ENCODE measurements around the gene NES. TPM values are rescaled to one million over a fixed set of nuclear protein-coding genes. Genes with fewer than 3 reads are reported as not detected.
"Not testable (repeated sequence)": the region's sequence is repeated elsewhere in the genome, so short reads cannot be mapped to it uniquely, and the experiment has no call there.

NES gene
- polyA plus RNA-seq, 4 donors, result 0.22 to 17.9 (median 6.4) TPM

DNA sequence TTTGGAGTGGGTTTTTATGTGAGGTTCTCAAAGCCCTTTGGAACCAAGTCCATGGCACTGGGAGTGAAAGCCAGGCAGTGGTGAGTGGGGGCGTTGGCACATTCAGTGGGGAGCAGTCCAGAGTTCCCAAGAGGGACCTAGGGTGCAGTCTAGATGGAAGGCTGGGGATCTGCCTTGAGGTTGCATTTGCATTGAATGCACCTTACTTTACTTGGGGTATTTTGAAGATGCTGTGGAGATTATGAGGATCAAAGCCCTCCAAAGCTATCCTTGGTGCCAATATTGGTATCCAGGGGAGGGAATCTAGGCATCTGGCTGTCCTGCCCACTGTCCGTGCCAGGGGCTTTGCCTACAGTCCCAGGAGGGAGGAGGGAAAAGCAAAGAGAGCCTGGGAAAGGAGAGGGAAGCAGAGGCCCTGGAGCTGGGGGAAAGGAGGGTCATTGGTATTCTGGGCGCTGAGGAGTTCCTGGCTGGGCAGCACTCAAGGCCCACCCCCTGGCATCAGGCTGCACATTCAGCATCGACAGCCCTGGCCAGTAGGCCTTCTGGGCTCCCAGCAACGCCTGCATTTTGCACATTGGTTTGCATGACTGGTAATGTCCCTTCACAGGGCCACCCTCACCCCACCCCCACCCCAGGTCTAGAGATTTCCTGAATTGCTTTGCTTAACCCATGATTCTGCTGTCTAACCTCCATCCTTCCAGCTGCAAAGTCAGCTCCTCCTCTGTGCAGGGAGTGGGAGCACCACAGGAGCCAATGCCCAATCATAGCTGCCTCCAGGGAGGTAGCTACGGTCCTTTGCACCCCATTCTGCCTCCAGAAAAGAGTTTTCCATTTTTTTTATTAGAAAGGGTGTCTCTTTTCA is 36.1 kb downstream of the NES start:
- H3K9me3 ChIP-seq (ENCODE audit: control insufficient read depth in 2 of 2, insufficient read depth in 1 of 2, low read depth in 1 of 2, low read length in 1 of 2), result no peaks in the 10 kb centered on the region
- H3K36me3 ChIP-seq (ENCODE audit: control insufficient read depth in 3 of 3, insufficient read depth in 2 of 3, low read depth in 1 of 3, low read length in 3 of 3), result peaks cover 0 to 19% (median 3%) of the 10 kb centered on the region in 3 donors
- peaks cover 0 to 15% (median 0%) of the 10 kb centered on the region in 3 donors for H3K4me1 ChIP-seq (ENCODE audit: control insufficient read depth in 3 of 3, insufficient read depth in 2 of 3, low read depth in 1 of 3, low read length in 2 of 3)
- no peak for DNase-seq
- 37 to 47% (median 37%) methylated on average over 6 of the region's 6 CpGs for WGBS, 3 donors
- H3K27ac ChIP-seq (ENCODE audit: low read depth in 1 of 3, low read length in 2 of 3), result no peak overlapping the region
- FAIRE-seq, result no peak
- H3K4me3 ChIP-seq (ENCODE audit: low read depth in 1 of 3, low read length in 3 of 3), result peak overlapping the region in 1 of 3 donors; percentile 0
- H3K27me3 ChIP-seq (ENCODE audit: control insufficient read depth in 3 of 3, insufficient read depth in 3 of 3, low read length in 3 of 3), result peaks cover 3 to 68% (median 26%) of the 10 kb centered on the region in 3 donors

DNA sequence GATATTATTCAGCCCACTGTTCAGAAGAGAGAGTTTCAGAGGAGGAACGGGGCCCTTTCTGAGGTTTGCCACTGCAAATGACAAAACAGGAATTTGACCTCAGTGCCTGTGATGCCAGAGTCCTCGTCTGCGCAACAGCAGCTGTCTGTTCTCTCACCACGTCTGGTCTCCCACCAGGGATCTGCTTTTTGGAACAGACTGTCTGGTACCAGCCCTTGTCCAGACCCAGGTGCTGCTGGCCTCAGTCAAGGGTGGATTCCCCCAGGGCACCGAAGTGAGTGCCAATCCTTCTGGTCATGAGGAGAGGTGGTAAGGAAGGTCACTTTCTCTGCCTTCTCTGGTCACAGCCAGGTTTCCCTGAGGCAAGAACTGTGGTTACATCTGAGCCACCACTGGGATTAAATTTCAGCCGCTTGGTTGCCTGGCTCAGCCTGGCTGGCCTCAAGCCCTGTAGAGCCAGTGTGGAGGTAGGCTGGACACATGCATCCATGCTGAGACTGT is 37.6 kb downstream of the NES start:
- Histone ChIP-seq H3K9me3 (ENCODE audit: control insufficient read depth in 2 of 2, insufficient read depth in 1 of 2, low read depth in 1 of 2, low read length in 1 of 2) (no peaks in the 10 kb centered on the region), H3K27ac (ENCODE audit: low read depth in 1 of 3, low read length in 2 of 3) (no peak overlapping the region), H3K4me3 (ENCODE audit: low read depth in 1 of 3, low read length in 3 of 3) (no peak overlapping the region), H3K4me1 (ENCODE audit: control insufficient read depth in 3 of 3, insufficient read depth in 2 of 3, low read depth in 1 of 3, low read length in 2 of 3) (peaks cover 0 to 15% (median 0%) of the 10 kb centered on the region in 3 donors), H3K27me3 (ENCODE audit: control insufficient read depth in 3 of 3, insufficient read depth in 3 of 3, low read length in 3 of 3) (peaks cover 3 to 73% (median 22%) of the 10 kb centered on the region in 3 donors), H3K36me3 (ENCODE audit: control insufficient read depth in 3 of 3, insufficient read depth in 2 of 3, low read depth in 1 of 3, low read length in 3 of 3) (peaks cover 0 to 12% (median 0%) of the 10 kb centered on the region in 3 donors)
- 23 to 50% (median 26%) methylated on average over 6 of the region's 6 CpGs for WGBS, 3 donors
- no peak for DNase-seq
- no peak for FAIRE-seq

DNA sequence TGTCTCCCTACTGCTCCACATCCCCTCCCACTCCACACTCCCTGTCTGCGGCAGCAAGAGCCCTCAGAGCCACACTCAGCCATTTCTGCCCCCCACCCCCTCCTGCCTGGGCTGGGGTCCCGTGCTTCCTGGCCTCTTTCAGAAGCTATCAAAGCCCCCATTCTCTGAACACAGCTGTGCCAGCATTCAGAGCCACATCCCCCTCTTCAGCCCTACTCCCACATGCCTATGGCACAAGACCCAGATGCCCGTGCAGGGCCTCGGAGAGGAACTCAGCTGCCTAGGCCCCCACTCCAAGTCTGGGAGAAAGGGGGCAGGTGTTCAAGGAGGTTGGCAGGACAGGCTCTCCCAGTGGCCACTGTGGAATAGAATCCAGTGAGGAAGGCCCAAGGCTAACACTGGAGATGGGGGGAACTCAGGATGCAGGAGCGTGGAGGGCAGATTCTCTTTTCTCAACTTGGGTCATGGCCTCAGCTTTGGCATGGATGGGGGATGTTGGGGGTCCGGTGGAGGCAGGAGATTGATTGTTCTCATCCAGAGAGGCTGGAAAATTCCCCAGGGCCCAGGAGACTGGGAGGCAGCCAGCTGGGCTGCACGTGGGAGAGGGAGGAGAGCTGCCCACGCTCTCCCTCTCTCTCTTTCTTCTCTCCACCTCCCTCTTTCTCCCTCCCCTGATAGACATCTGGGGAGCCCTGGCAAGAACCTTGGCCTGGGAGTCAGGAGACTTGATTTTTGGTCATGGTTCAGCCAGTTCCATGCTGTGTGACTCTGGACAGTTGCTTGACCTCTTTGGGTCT is 38.8 kb downstream of the NES start:
- FAIRE-seq (no peak), DNase-seq (no peak)
- no peak overlapping the region for H3K4me3 ChIP-seq (ENCODE audit: low read depth in 1 of 3, low read length in 3 of 3)
- H3K4me1 ChIP-seq (ENCODE audit: control insufficient read depth in 3 of 3, insufficient read depth in 2 of 3, low read depth in 1 of 3, low read length in 2 of 3), result peaks cover 0 to 15% (median 0%) of the 10 kb centered on the region in 3 donors
- H3K36me3 ChIP-seq (ENCODE audit: control insufficient read depth in 3 of 3, insufficient read depth in 2 of 3, low read depth in 1 of 3, low read length in 3 of 3), result peaks cover 0 to under 1% (median 0%) of the 10 kb centered on the region in 3 donors
- no peaks in the 10 kb centered on the region for H3K9me3 ChIP-seq (ENCODE audit: control insufficient read depth in 2 of 2, insufficient read depth in 1 of 2, low read depth in 1 of 2, low read length in 1 of 2)
- no peak overlapping the region for H3K27ac ChIP-seq (ENCODE audit: low read depth in 1 of 3, low read length in 2 of 3)
- peaks cover 3 to 83% (median 21%) of the 10 kb centered on the region in 3 donors for H3K27me3 ChIP-seq (ENCODE audit: control insufficient read depth in 3 of 3, insufficient read depth in 3 of 3, low read length in 3 of 3)
- WGBS, 3 donors, result 43 to 52% (median 49%) methylated on average over 8 of the region's 8 CpGs

DNA sequence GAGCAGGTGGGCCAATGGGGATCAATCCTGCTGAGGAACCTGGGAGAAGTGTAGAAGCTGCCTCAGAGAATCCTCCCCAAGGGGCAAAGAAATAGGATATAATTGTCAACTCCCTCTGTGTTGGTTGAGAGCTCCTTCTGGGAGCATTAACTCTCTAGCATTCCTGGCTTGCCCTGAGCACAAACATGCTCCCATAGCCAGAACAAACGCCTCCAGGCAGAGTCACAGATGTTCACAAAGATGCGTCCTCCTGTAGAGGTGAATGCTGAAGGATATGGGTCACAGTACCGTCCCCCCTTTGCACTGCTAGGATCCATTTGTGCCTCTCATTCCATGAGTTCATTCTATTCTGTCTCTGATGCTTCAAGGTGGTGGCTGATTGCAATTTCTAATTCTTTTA is 44.9 kb downstream of the NES start:
- Histone ChIP-seq H3K27me3 (ENCODE audit: control insufficient read depth in 3 of 3, insufficient read depth in 3 of 3, low read length in 3 of 3) (peaks cover 0 to 60% (median 7%) of the 10 kb centered on the region in 3 donors), H3K4me1 (ENCODE audit: control insufficient read depth in 3 of 3, insufficient read depth in 2 of 3, low read depth in 1 of 3, low read length in 2 of 3) (no peaks in the 10 kb centered on the region), H3K4me3 (ENCODE audit: low read depth in 1 of 3, low read length in 3 of 3) (no peak overlapping the region), H3K9me3 (ENCODE audit: control insufficient read depth in 2 of 2, insufficient read depth in 1 of 2, low read depth in 1 of 2, low read length in 1 of 2) (no peaks in the 10 kb centered on the region), H3K27ac (ENCODE audit: low read depth in 1 of 3, low read length in 2 of 3) (no peak overlapping the region), H3K36me3 (ENCODE audit: control insufficient read depth in 3 of 3, insufficient read depth in 2 of 3, low read depth in 1 of 3, low read length in 3 of 3) (no peaks in the 10 kb centered on the region)
- WGBS, 3 donors, result 52 to 65% (median 58%) methylated on average over 3 of the region's 3 CpGs
- DNase-seq (no peak), FAIRE-seq (no peak)

DNA sequence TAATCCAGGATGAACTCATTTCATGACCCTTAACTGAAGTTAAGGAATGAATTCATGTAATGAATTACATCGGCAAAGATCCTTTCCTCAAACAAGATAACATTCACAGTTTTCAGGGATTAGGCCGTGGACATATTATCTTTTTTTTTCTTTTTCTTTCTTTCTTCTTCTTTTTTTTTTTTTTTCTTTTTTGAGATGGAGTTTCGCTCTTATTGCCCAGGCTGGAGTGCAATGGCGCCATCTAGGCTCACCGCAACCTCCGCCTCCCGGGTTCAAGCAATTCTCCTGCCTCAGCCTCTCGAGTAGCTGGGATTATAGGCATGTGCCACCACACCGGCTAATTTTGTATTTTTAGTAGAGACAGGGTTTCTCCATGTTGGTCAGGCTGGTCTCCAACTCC is 46.1 kb downstream of the NES start:
- H3K36me3 ChIP-seq (ENCODE audit: control insufficient read depth in 3 of 3, insufficient read depth in 2 of 3, low read depth in 1 of 3, low read length in 3 of 3); H3K9me3 ChIP-seq (ENCODE audit: control insufficient read depth in 2 of 2, insufficient read depth in 1 of 2, low read depth in 1 of 2, low read length in 1 of 2); H3K4me3 ChIP-seq (ENCODE audit: low read depth in 1 of 3, low read length in 3 of 3); DNase-seq; FAIRE-seq; H3K4me1 ChIP-seq (ENCODE audit: control insufficient read depth in 3 of 3, insufficient read depth in 2 of 3, low read depth in 1 of 3, low read length in 2 of 3); H3K27ac ChIP-seq (ENCODE audit: low read depth in 1 of 3, low read length in 2 of 3): not testable (repeated sequence)
- WGBS, 3 donors, result 49 to 50% (median 49%) methylated on average over 9 of the region's 9 CpGs
- H3K27me3 ChIP-seq (ENCODE audit: control insufficient read depth in 3 of 3, insufficient read depth in 3 of 3, low read length in 3 of 3), result peaks cover 0 to 57% (median 6%) of the 10 kb centered on the region in 3 donors

DNA sequence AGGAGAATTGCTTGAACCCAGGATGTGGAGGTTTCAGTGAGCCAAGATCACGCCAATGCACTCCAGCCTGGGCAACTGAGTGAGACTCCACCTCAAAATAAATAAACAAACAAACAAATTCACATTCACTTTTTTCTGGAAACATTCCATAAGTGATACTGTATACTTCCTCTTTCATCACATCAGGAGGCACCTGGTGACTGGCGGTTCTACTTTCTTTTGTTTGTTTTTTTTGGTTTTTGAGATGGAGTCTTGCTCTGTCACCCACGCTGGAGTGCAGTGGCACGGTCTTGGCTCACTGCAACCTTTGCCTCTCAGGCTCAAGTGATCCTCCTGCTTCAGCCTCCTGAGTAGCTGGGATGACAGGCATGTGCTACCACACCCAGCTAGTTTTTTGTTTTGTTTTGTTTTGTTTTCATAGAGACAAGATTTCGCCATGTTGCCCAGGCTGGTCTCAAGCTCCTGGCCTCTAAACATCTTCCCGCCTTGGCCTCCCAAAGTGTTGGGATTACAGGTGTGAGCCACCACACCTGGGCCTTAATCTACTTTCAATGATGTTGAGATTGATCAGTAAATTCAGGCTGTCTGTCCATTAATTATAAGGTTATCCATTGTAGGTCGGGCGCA is 47.3 kb downstream of the NES start:
- Histone ChIP-seq H3K27ac (ENCODE audit: low read depth in 1 of 3, low read length in 2 of 3) (no peak overlapping the region), H3K9me3 (ENCODE audit: control insufficient read depth in 2 of 2, insufficient read depth in 1 of 2, low read depth in 1 of 2, low read length in 1 of 2) (no peaks in the 10 kb centered on the region), H3K27me3 (ENCODE audit: control insufficient read depth in 3 of 3, insufficient read depth in 3 of 3, low read length in 3 of 3) (peaks cover 0 to 63% (median 10%) of the 10 kb centered on the region in 3 donors), H3K36me3 (ENCODE audit: control insufficient read depth in 3 of 3, insufficient read depth in 2 of 3, low read depth in 1 of 3, low read length in 3 of 3) (no peaks in the 10 kb centered on the region), H3K4me1 (ENCODE audit: control insufficient read depth in 3 of 3, insufficient read depth in 2 of 3, low read depth in 1 of 3, low read length in 2 of 3) (peaks cover 0 to 19% (median 5%) of the 10 kb centered on the region in 3 donors), H3K4me3 (ENCODE audit: low read depth in 1 of 3, low read length in 3 of 3) (no peak overlapping the region)
- no peak for FAIRE-seq
- 53 to 75% (median 62%) methylated on average over 8 of the region's 8 CpGs for WGBS, 3 donors
- no peak for DNase-seq

DNA sequence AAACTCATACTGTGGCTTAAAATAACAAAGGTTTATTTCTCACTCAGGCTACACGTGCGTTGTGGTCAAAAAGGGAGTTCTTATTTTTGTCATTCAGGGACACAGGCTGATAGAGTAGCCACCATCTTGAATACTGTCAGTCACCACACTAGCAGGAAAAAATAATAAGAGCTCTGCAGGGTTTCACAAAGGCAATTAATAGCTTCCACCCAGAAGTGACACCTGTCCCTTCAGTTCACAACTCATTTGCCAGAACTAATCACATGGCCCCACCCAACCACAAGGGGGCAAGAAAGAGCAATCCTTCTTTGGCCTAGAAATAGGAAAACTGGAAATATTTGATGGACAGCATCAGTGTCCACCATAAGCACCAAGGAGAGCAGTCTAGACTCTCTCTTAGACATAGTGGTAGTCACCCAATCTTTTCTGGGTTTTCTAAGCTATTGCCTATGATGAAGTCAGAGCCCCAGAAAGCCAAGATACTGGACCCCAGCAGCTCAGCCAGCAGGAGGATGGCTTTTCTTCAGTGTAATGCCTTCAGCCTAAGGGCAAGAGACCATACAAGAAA is 49.8 kb downstream of the NES start:
- FAIRE-seq, result no peak
- no peak overlapping the region for H3K4me3 ChIP-seq (ENCODE audit: low read depth in 1 of 3, low read length in 3 of 3)
- H3K27me3 ChIP-seq (ENCODE audit: control insufficient read depth in 3 of 3, insufficient read depth in 3 of 3, low read length in 3 of 3), result peaks cover 0 to 66% (median 17%) of the 10 kb centered on the region in 3 donors
- H3K27ac ChIP-seq (ENCODE audit: low read depth in 1 of 3, low read length in 2 of 3), result no peak overlapping the region
- no peaks in the 10 kb centered on the region for H3K9me3 ChIP-seq (ENCODE audit: control insufficient read depth in 2 of 2, insufficient read depth in 1 of 2, low read depth in 1 of 2, low read length in 1 of 2)
- peaks cover 0 to 30% (median 8%) of the 10 kb centered on the region in 3 donors for H3K4me1 ChIP-seq (ENCODE audit: control insufficient read depth in 3 of 3, insufficient read depth in 2 of 3, low read depth in 1 of 3, low read length in 2 of 3)
- no peaks in the 10 kb centered on the region for H3K36me3 ChIP-seq (ENCODE audit: control insufficient read depth in 3 of 3, insufficient read depth in 2 of 3, low read depth in 1 of 3, low read length in 3 of 3)
- DNase-seq, result peak; percentile 59 to 61
- WGBS, 3 donors, result 50 to 74% (median 68%) methylated on average over 2 of the region's 2 CpGs

DNA sequence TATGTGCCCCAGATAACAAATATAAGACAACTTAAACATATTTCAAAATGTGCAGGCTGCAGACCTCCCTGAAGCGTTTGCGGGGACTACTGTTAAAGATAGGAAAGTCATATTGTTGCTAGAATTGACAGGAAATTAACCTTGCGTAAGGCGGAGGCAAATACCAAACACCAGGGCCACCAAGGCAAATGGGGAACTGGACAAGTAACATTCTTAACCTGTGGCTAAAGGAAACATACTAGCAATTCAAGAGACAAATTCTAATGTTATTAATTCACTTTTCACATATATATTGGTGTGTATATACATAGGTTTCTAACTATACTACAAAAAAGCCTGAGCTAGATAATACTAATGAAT is 51.1 kb downstream of the NES start:
- Histone ChIP-seq H3K9me3 (ENCODE audit: control insufficient read depth in 2 of 2, insufficient read depth in 1 of 2, low read depth in 1 of 2, low read length in 1 of 2) (no peaks in the 10 kb centered on the region), H3K4me1 (ENCODE audit: control insufficient read depth in 3 of 3, insufficient read depth in 2 of 3, low read depth in 1 of 3, low read length in 2 of 3) (peaks cover 0 to 30% (median 8%) of the 10 kb centered on the region in 3 donors), H3K36me3 (ENCODE audit: control insufficient read depth in 3 of 3, insufficient read depth in 2 of 3, low read depth in 1 of 3, low read length in 3 of 3) (no peaks in the 10 kb centered on the region), H3K4me3 (ENCODE audit: low read depth in 1 of 3, low read length in 3 of 3) (peak overlapping the region in 2 of 3 donors; percentile 0 to 63), H3K27ac (ENCODE audit: low read depth in 1 of 3, low read length in 2 of 3) (no peak overlapping the region), H3K27me3 (ENCODE audit: control insufficient read depth in 3 of 3, insufficient read depth in 3 of 3, low read length in 3 of 3) (peaks cover 0 to 57% (median 18%) of the 10 kb centered on the region in 3 donors)
- no peak for FAIRE-seq
- WGBS, 3 donors, result 35 to 44% (median 43%) methylated on average over 4 of the region's 4 CpGs
- no peak for DNase-seq
